Ovary (tissue), 9 donors: ENCODE measurements around the gene ACP7. TPM values are rescaled to one million over a fixed set of nuclear protein-coding genes. Genes with fewer than 3 reads are reported as not detected.
"Not testable (repeated sequence)": the region's sequence is repeated elsewhere in the genome, so short reads cannot be mapped to it uniquely, and the experiment has no call there.

Experiments used
- DNase-seq, 5 donors: peaks; one replicate each; pipeline ENCODE4 v3.0.0-alpha.2; 2019 to 2020
- H3K27ac ChIP-seq, 2 donors: fragments of 200-600 bp; one replicate each; pipeline versions ENCODE4 v1.5.1 to v1.8.0; 2019 to 2022
- H3K27me3 ChIP-seq: fragments of 200-600 bp; one replicate; pipeline ENCODE4 v1.8.0; 2022
- H3K36me3 ChIP-seq: fragments of 200-600 bp; sonication (generic); one replicate; pipeline ENCODE4 v1.5.1; 2019
- H3K4me1 ChIP-seq: one replicate; pipeline ENCODE4 v1.8.1; 2013; ENCODE audit warnings: mild to moderate bottlenecking, moderate library complexity; ENCODE audit not compliant: insufficient read depth
- H3K4me3 ChIP-seq: fragments of 200-600 bp; sonication (generic); one replicate; pipeline ENCODE4 v1.5.1; 2017
- H3K9me3 ChIP-seq, 2 donors: fragments of 200-600 bp in 1 of 2; sonication (generic) in 1 of 2; one replicate each; pipeline versions ENCODE4 v1.5.1 to v1.8.1; 2013 to 2019; ENCODE audit warnings: mild to moderate bottlenecking in 1 of 2, moderate library complexity in 1 of 2
- EP300 ChIP-seq: sonication (generic); formaldehyde crosslinking; IDR thresholded peaks from one replicate; pipeline ENCODE4 v1.6.1; 2017; ENCODE audit warnings: antibody characterized with exemption
- POLR2A ChIP-seq: fragments of 450-650 bp; IDR thresholded peaks from one replicate; pipeline ENCODE4 v1.6.1; 2017; ENCODE audit warnings: antibody characterized with exemption, mild to moderate bottlenecking, moderate library complexity
- WGBS, 3 donors: extraction: QIAGEN DNeasy Blood & Tissue Kit in 1 of 3; methylation state at CpG; one replicate each; pipeline versions ENCODE4 v1.1.5 to v1.1.7; 2013 to 2017; 5-methylcytosine and 5-hydroxymethylcytosine counted together
- intact Hi-C, 4 donors: fragments of 100-400 bp; cut with DNase I; formaldehyde crosslinking; loops; one replicate each; pipeline versions ENCODE4 v1.11.0 to v1.15.1; 2022 to 2023
- polyA plus RNA-seq, 2 donors: library from polyadenylated mRNA; stranded (reverse); fragments of 200-250 nt in 1 of 2; fragments of 350-450 nt in 1 of 2; fragmentation: Illumina TruSeq in 1 of 2; extraction: RNeasy Lipid Tissue Mini Kit (QIAGEN cat#74804) in 1 of 2; gene quantifications; one replicate each; pipeline ENCODE4 v1.2.3, GENCODE V29; 2013 to 2014
- total RNA-seq, 7 donors: library from RNA; depleted of rRNA in 2 of 7; stranded (reverse); fragments of >200 nt in 2 of 7; fragmentation: NEBNext Ultra II Directional in 3 of 7; extraction: Animal tissue kit (Norgen Biotek cat#: 25700) in 3 of 7; gene quantifications; one replicate each; pipeline versions ENCODE4 v1.1.0 to v1.2.4, GENCODE V29; 2016 to 2023
- TF ChIP-seq, protein P1 (sequence below), 3 donors: fragments of 450-650 bp in 2 of 3; fragments of 200-600 bp in 1 of 3; IDR thresholded peaks; one replicate each; pipeline versions ENCODE4 v1.5.1 to v1.8.0; 2016 to 2022; ENCODE audit warnings: antibody characterized with exemption in 3 of 3, mild to moderate bottlenecking in 1 of 3
- donor health status: DM: no; HTN: no; CAD: no; lungs with moderate emphysema.
- donor health status: DM: no; HTN: no; CAD: no.
- donor health status: Bipolar disorder and iron deficiency.
- donor health status: DM: yes; HTN: yes; CAD: no.
- donor health status: DM: no; HTN: no; CAD: no.
- donor health status: DM: yes; HTN: yes; CAD: no.

ACP7 gene
- total and polyA plus RNA-seq, 9 donors, result not detected

DNA sequence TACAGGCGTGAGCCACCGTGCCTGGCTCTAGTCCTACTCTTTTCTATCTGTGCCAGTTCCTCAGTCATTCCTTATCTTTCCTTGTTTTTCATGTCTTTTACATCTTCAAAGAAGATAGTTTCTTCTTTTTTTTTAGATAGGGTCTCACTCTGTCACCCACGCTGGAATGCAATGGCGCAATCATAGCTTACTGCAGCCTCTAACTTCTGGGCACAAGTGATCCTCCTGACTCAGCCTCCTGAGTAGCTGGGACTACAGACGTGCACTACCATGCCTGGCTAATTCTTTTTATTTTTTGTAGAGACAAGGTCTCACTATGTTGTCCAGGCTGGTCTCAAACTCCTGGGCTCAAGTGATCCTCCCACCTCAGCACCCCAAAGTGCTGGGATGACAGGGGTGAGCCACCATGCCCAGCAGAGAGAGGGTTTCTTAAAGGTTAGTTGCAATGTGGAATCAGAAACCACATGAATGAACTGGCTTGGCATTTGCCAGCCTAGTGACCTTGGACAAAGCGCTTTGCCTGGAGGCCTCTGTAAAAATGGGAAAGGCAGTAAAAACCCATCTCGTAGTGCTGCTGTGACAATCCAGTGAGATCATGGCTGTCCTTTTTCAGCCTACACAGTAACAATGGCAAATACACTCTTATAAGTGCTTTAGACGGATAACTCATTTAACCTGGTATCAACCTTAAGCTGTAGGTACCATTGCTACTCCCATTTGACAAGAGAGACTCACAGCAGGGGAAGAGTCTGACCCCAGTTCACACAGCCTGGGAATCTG lies 3.9 kb downstream of the ACP7 start:
- H3K4me3 ChIP-seq, result no peak overlapping the region
- no peaks in the 10 kb centered on the region for H3K36me3 ChIP-seq
- no peaks in the 10 kb centered on the region for H3K27me3 ChIP-seq
- H3K9me3 ChIP-seq, result no peaks in the 10 kb centered on the region
- no peaks in the 10 kb centered on the region for H3K4me1 ChIP-seq
- TF ChIP-seq EP300 (no peak), POLR2A (no peak)
- TF ChIP-seq, protein P1, sequence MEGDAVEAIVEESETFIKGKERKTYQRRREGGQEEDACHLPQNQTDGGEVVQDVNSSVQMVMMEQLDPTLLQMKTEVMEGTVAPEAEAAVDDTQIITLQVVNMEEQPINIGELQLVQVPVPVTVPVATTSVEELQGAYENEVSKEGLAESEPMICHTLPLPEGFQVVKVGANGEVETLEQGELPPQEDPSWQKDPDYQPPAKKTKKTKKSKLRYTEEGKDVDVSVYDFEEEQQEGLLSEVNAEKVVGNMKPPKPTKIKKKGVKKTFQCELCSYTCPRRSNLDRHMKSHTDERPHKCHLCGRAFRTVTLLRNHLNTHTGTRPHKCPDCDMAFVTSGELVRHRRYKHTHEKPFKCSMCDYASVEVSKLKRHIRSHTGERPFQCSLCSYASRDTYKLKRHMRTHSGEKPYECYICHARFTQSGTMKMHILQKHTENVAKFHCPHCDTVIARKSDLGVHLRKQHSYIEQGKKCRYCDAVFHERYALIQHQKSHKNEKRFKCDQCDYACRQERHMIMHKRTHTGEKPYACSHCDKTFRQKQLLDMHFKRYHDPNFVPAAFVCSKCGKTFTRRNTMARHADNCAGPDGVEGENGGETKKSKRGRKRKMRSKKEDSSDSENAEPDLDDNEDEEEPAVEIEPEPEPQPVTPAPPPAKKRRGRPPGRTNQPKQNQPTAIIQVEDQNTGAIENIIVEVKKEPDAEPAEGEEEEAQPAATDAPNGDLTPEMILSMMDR (IDR thresholded peaks at IDR 0.05), result no peak
- no peak overlapping the region for H3K27ac ChIP-seq
- WGBS, 3 donors, result 56 to 69% (median 62%) methylated on average over 8 of the region's 8 CpGs
- intact Hi-C loops, result no loop called here
- no peak for DNase-seq

DNA sequence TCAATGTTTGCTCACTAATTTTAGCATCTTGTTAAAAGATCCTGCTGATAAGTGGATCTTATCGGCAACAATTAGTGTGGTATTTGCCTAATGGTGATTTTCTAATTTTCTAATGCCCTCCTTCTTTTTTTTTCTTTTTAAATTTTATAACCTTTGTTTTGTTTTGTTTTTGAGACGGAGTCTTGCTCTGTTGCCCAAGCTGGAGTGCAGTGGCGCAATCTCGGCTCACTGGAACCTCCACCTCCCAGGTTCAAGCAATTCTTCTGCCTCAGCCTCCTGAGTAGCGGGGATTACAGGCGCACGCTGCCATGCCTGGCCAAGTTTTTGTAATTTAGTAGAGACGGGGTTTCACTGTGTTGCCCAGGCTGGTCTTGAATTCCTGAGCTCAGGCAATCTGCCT lies 5.8 kb downstream of the ACP7 start:
- H3K27ac ChIP-seq, H3K4me1 ChIP-seq, H3K36me3 ChIP-seq, H3K27me3 ChIP-seq, DNase-seq, intact Hi-C loops, H3K9me3 ChIP-seq, H3K4me3 ChIP-seq: not testable (repeated sequence)
- 78 to 83% (median 79%) methylated on average over 8 of the region's 8 CpGs for WGBS, 3 donors

DNA sequence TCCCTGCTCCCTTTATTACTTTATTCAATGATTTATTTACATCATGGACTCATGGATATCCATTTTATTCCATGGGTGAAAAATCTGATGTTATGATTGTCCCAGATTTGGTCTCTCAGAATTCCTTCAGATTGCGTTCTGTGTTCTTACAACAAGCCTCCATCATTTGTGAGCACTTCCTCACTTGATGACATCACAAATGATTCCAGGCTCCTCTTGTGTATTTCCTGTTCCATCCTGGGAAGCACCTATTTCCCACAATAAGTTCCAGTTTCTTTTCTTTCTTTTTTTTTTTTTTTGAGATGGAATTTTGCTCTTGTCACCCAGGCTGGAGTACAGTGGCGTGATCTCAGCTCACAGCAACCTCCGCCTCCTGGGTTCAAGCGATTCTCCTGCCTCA lies 6.7 kb downstream of the ACP7 start:
- 87 to 93% (median 91%) methylated on average over 4 of the region's 4 CpGs for WGBS, 3 donors
- intact Hi-C loops, result no loop called here
- no peaks in the 10 kb centered on the region for H3K36me3 ChIP-seq
- no peak for DNase-seq
- TF ChIP-seq, protein P1 (IDR thresholded peaks at IDR 0.05), result no peak
- TF ChIP-seq EP300, result no peak
- TF ChIP-seq POLR2A, result no peak
- H3K4me1 ChIP-seq, result no peaks in the 10 kb centered on the region
- H3K9me3 ChIP-seq, result no peaks in the 10 kb centered on the region
- H3K27me3 ChIP-seq, result no peaks in the 10 kb centered on the region
- no peak overlapping the region for H3K27ac ChIP-seq
- H3K4me3 ChIP-seq, result no peak overlapping the region

DNA sequence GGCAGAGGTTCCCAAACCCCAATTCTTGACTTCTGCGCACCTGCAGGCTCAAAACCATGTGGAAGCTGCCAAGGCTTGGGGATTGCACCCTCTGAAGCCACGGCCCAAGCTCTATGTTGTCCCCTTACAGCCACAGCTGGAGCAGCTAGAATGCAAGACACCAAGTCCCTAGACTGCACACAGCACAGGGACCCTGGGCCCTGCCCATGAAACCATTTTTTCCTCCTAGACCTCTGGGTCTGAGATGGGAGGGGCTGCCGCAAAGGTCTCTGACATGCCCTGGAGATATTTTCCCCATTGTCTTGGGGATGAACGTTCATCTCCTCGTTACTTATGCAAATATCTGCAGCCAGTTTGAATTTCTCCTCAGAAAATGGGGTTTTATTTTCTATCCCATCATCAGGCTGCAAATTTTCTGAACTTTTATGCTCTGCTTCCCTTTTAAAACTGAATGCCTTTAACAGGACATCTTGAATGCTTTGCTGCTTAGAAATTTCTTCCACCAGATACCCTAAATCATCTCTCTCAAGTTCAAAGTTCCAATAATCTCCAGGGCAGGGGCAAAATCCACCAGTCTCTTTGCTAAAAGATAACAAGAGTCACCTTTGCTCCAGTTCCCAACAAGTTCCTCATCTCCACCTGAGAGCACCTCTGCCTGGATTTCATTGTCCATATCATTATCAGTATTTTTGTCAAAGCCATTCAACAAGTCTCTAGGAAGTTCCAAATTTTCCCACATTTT lies 11.8 kb downstream of the ACP7 start:
- intact Hi-C loops, H3K4me1 ChIP-seq, H3K36me3 ChIP-seq, DNase-seq, H3K27ac ChIP-seq, H3K27me3 ChIP-seq, H3K4me3 ChIP-seq, H3K9me3 ChIP-seq: not testable (repeated sequence)
- 72 to 78% (median 78%) methylated on average over 5 of the region's 5 CpGs for WGBS, 3 donors

DNA sequence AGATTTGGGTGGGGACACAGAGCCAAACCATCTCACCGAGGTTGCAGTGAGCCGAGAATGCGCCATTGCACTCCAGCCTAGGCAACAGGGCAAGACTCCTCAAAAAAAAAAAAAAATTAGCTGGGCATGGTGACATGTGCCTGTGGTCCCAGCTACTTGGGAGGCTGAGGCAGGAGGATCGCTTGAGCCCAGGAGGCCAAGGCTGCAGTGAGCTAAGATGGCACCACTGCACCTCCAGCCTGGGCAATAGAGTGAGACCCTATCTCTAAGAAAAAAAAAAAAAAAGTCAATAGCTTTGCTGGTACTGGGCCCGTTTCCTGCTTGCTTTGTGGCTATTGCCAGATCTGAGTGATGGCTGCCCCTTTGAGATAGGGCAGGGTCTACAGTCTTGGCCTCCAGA lies 13.1 kb downstream of the ACP7 start:
- H3K36me3 ChIP-seq, result no peaks in the 10 kb centered on the region
- TF ChIP-seq, protein P1 (IDR thresholded peaks at IDR 0.05), result no peak
- no peak for TF ChIP-seq EP300
- no peaks in the 10 kb centered on the region for H3K9me3 ChIP-seq
- intact Hi-C loops, result no loop called here
- WGBS, 3 donors, result 64 to 74% (median 65%) methylated on average over 5 of the region's 5 CpGs
- H3K4me1 ChIP-seq, result no peaks in the 10 kb centered on the region
- no peak overlapping the region for H3K4me3 ChIP-seq
- H3K27ac ChIP-seq, result no peak overlapping the region
- H3K27me3 ChIP-seq, result no peaks in the 10 kb centered on the region
- no peak for DNase-seq
